GM18867 (cell line): Measurements from ENCODE around the gene SLC11A1.

ENCODE experiments used
- ATAC-seq: cut with Tn5 transposase; IDR thresholded peaks from one replicate; pipeline ENCODE4 v1.9.1; 2021; ENCODE audit warnings: mild to moderate bottlenecking, moderate library complexity; ENCODE audit not compliant: unreplicated experiment

Gene SLC11A1, protein sequence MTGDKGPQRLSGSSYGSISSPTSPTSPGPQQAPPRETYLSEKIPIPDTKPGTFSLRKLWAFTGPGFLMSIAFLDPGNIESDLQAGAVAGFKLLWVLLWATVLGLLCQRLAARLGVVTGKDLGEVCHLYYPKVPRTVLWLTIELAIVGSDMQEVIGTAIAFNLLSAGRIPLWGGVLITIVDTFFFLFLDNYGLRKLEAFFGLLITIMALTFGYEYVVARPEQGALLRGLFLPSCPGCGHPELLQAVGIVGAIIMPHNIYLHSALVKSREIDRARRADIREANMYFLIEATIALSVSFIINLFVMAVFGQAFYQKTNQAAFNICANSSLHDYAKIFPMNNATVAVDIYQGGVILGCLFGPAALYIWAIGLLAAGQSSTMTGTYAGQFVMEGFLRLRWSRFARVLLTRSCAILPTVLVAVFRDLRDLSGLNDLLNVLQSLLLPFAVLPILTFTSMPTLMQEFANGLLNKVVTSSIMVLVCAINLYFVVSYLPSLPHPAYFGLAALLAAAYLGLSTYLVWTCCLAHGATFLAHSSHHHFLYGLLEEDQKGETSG

DNA sequence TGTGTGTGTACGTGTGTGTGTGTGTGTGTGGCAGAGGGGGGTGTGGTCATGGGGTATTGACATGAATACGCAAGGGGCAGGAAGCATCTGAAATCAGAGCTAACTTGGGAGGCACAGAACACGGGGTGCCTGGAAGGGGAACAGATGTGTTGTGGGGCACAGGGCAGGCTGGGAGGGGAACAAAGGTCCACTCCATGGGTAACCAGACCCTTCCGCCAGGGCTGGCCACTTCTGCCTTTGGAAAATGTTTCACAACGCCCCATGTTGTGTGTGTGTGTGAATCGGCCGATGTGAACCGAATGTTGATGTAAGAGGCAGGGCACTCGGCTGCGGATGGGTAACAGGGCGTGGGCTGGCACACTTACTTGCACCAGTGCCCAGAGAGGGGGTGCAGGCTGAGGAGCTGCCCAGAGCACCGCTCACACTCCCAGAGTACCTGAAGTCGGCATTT, at the start of gene SLC11A1:
TSS of gene SLC11A1 (plus strand) at position 358 of the 451 bp plus-strand sequence. CDS start 96 bp downstream, outside the sequence.
- no peak for ATAC-seq

DNA sequence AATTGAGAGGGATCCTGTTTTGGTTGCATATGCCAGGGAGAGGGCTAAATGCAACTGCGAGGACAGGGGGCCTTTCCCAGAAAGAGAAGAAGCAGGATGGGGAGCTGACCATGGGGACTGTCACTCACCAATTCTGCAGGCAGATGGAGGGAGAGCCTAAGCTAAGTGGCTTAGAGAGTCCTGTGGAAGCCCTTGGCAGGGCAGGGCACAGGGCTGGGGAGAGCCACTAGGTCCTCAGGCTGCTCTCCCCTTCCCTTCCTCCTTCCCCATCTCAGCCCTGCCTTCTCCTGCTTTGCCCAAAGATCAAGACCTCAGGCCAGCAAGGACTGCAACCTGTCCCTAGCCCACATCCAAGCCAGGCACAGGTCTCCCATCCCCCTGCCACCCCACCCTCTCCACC, 49.8 kb upstream of the SLC11A1 start:
- ATAC-seq: no peak

DNA sequence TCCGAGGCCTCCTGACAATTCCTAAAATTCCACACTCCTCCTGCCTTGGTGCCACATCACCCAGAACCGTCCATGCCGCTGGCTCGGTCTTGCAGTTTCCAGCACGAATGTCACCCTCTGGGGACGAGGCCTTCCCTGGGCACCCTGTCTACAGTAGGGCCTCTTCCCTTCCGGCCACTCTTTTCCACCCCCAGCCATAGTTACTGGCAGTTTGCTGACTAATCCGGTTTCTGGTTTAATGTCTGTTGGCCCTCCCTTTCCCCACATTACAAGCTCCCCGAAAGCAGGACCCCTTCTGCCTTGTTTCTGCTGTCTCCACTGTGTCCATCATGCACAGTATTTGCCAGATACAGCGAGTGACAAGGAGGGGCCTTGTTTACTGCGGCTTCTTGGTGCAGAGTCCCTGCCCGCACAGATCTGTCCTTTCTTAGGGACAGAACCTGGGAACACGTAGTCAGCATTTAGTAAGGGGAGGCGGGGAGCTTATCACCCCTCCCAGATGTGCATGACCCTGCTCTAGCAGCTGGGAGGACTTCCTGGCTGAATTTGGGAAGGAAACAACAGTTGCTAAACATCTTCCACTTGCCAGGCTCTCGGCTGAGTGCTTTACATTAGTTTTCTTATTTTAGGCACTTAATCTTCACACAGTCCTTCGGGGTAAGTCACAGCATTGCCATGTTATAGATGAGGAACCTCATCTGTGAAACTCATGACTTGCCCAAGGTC, 49.0 kb upstream of the SLC11A1 start:
- ATAC-seq: no peak

DNA sequence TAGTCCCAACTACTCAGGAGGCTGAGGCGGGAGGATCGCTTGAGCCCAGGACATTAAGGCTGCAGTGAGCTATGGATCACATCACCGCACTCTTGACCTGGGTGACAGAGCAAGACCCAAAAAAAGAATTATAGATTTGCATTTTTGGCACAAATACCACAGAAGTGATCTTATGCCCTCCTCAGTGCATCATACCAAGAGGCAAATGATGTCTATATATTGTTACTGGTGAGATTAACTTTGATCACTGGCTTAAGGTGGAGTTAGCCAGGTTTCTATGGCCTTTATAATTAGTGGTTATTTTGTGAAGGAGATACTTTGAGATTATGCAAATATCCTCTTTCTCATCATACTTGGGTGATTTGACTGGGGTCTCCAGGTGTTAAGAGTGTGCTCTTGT, 47.5 kb upstream of the SLC11A1 start:
- peak; percentile 39 for ATAC-seq

DNA sequence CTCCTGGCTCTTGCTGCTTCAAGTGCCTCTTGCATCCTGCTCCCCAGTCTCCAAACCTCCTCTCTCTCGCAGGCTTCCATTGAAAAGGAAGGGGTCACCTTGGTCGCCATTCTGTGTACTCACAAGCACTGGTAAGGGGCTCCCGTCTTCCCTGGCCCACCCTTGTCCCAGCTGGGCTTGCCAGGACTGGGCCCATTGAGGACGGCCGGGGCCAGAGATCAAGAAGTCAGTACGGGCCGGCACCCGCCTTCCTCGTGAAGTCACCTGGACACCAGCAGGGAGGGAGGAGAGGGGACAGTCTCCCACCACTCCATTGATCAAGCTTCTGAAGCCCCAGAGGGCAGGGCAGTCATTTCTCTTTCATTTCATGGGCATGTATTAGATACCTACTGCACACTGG, 41.4 kb upstream of the SLC11A1 start:
- ATAC-seq: no peak

DNA sequence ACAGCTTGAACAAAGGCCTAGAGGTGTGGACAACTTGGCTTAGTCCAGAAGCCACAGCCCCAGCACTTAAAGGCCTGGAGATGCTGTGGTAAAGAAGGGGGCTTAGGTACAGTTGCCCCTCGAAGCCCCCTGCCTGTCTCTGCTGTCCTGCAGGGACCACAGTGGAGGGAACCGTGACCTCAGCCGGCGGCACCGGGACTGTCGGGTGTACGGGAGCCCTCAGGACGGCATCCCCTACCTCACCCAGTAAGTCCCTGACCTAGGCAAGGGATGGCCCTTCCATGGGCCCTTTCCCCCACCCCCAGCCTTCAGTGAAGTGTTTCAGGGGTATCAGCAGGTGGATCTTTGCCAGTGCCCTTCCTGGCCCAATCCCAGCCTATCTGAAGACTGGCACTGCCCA, 40.7 kb upstream of the SLC11A1 start:
- ATAC-seq: no peak

DNA sequence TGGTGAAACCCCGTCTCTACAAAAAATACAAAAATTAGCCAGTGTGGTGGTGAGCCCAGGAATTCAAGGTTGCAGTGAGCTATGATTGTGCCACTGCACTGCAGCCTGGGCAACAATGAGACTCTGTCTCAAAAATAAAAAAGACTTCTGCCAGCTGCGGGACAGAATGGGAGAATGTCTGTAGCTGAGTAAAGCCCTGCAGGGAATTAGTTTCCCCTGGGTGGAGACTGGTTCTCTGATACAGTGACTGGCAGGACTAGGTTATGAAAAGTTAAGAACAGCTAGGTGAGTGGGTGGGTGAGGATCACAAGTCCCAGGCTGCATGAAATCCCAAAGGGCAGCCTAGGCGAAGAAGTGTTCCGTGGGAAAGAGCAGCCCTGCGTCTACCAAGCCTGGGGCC, 39.2 kb upstream of the SLC11A1 start:
- ATAC-seq: no peak

DNA sequence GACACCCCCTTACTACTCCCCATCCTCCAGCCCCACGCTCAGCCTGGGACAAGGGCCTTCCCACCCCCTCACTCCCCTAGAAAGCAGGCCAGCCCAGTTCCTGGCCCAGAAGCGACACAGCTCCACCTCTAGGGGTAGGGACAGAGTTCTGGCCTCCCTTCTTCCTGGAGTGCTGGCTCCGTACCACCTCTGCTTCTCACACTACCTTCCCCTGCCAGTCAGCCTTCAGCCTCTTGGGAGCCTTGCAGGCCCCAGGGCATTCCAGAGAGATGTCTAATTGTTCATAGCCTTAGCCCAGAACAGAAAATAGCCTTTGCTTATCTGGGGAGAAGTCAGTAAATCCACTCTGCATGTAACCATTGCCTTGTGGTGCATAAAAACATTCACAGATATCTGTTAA, 38.5 kb upstream of the SLC11A1 start:
- no peak for ATAC-seq

DNA sequence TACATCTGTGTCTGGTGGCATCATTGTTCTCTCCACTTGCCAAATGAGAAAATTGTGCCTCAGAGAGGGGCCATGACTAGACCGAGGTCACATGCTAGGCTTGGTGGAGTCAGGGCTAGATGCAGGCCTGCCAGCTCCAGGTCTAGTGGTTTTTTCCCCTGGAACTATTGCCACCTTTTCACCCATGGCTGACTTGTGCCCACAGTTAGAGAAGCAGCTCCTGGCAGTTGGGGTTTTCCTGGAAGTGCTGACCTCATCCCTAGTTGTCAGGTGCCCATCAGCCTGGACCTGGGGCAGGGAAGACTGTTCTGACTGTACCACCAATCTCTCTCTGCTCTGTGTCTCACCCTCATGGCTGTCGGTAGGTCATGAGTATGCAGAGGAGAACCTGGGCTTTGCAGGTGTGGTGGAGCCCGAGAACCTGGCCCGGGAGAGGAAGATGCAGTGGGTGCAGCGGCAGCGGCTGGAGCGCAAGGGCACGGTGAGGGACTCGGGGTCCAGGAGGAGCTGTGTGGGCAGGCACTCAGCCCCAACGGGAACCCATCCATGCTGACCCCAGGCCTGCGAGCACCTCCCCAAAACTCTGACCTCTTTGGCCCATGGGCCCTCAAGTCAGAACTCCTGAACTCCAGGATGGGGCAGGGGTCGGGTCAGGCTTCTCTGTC, 37.9 kb upstream of the SLC11A1 start:
- ATAC-seq: no peak

DNA sequence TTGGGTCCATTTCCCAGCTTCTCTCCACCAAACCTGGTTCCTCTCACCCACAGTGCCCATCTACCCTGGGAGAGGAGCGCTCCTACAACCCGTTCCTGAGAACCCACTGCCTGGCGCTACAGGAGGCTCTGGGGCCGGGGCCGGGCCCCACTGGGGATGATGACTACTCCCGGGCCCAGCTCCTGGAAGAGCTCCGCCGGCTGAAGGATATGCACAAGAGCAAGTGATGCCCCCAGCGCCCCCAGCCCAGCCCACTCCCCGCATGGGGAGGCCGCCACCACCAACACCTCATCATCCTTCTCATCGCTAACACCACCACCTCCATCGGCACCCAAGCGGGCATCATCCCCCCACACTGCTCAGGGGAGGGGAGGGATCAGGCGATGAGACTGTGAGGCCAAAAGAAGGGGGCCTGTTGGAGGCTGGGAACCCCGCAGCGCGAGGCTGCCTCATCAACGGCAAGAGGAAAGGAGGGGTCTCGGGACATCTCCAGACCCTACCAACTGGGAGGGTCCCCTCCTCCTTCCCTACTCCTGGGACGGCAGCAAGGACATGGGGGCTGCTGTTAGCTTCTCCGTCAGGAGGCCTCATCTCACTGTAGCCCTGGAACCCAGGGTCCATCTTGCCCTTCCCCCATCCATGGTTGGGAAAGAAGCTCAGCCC, 37.2 kb upstream of the SLC11A1 start:
- no peak for ATAC-seq

DNA sequence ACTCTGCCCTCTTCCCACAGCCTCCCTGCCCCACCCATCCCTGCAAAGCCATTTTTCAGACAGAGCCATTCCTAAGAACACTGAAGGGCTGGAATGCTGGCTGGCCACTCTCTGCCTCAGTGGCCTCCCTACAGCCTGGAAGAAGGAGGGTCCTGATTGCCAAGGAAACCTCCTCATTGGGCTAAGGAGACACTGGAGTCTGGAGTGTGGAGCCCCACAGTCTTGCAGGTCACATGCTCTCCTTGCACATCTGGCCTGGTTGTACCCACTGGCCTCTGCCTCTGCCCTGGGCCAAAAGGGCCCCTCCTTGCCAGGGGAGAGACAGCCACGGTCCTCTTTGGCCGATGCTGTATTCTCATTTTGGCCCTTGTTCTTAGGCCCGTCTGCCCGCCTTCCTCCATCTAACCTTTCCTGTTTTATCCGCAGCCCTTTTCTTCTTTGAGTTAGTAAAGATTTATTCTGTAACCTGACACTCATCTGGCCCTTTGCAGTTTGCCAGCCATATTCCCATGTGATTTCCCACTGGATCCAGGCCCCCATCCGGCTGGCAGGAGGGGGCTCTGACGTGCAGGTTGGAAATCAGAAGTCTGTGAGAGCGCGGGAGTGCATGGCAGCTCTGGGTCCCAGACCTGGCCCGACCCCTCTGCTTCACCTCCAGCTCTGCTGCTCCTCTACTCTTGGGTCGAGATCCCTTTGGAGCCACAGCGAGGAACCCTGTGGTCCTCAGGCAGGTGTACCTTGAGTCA, 36.4 kb upstream of the SLC11A1 start:
- no peak for ATAC-seq

DNA sequence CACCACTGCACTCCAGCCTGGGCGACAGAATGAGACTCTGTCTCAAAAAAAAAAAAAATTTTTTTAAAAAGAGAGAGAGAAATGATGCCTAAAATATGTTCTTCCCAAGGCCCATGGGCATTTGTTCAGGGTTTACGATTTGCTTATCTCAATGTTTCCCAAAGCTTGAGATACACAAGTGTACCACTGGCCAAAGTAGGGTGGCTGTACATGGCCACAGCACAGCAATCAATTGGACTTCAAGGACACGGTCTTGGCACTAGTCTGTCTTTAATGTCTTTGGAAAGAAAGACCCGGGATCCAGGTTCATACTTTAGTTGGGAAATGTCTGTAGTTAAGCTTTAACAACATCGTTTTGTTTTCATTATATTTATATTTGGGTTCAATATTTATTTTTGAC, 34.9 kb upstream of the SLC11A1 start:
- no peak for ATAC-seq

DNA sequence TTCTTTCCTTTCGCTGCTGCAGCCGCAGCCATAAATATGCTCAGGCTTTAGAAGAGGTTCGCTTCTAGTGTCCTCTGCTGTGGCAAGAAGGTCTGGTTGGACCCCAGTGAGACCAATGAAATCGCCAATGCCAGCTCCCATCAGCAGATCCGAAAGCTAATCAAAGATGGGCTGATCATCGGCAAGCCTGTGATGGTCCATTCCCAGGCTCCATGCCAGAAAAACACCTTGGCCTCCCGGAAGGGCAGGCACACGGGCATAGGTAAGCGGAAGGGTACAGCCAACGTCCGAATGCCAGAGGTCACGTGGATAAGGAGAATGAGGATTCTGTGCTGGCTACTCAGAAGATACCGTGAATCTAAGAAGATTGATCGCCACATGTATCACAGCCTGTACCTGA, 28.0 kb upstream of the SLC11A1 start:
- no peak for ATAC-seq

DNA sequence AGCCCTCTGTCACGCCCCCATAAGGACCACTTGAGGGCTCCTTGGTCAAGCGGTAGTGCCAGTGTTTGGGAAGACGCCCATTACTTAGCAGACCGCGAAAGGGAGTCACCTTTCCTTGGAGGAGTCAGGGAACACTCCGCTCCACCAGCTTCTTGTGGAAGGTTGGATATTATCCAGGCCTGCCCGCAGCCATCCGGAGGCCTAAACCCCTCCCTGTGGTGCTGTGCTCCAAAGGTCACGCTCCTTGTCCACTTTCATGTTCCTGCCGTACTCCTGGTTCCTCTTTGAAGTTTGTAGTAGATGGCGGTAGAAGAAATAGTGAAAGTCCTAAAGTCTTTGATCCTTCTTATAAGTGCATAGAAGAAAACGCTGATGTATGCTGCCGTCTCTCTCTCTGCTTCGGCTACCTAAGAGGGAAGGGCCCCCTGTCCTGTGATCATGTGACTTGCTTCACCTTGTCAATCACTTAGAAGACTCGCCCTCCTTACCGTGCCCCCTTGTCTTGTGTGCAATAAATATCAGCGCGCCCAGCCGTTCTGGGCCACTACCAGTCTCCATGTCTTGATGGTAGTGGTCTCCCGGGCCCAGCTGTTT, 27.1 kb upstream of the SLC11A1 start:
- ATAC-seq: no peak

DNA sequence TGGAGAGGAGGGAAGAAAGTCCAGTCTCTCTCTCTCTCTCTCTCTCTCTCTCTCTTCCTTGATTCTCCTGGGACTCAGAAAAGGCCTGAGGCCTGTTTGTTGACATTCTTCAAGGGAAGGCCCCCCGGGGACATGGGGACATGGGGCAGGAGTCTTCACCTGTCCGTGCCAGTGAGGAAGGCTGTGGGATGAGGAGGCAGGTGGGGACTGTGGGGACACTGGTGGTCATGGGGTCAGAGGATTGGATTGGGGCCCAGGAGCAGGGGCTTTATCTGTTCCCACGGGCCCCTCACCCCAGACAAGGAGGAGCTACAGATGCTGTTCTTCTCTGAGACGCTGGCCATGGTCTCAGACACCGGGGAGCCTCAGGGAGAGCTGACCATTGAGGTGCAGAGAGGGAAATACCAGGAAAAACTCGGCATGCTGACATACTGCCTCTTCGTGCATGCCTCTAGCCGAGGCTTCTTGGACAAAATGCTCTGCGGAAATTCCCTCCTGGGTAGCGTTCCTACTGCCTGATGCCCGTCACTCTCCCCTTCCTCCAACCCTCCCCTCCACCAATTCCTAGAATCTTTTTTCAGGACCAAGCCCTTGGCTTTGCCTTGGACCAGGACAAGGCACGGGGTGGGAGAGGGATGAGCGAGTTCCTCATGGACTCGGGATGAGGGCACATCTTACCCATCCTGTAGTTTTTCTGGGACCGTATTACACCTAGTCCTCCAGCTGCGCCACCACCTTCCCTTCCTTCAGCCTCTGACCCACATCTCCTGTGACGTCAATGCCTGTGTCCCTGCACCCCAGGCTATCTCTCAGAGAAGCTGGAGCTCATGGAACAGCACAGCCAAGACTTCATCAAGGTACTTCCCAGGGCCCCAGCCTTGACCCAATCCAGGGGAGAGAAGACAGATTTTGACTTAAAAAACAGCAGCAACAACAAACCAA, 24.6 kb upstream of the SLC11A1 start:
- no peak for ATAC-seq

DNA sequence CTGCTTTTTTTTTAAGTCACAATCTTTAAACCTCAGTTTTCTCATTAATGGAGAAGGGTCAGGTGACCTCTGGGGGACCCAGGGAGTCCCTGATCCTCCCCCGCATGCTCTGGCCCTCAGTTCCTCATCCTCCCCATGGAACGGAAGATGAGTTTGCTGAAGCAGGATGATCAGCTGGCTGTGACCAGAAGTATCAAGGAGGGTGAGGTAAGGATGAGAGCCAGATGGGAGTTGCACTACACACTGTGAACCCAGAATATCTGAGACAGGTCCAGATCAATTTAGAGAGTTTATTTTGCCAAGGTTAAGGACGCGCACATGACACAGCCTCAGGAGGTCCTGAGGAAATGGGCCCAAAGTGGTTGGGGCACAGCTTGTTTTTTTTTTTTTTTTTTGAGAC, 21.6 kb upstream of the SLC11A1 start:
- no peak for ATAC-seq

DNA sequence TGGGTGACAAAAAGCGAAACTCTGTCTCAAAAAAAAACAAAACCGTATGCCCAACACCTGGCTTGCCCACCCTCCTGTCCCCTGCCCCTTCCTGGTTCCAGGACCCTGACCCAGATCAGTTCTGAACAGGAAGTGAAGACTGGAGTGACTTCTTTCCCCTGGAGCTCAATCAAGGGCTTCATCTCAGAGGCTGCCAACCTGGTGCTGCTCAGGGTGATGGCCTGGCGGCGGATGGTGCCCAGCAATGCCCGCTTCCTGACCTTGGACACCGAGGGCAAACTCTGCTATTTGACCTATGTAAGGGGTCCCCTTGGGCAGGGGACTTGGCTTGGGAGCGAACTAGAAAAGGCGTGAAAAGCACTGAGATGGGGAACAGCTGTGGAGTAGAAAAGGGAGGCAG, 19.5 kb upstream of the SLC11A1 start:
- ATAC-seq: no peak

DNA sequence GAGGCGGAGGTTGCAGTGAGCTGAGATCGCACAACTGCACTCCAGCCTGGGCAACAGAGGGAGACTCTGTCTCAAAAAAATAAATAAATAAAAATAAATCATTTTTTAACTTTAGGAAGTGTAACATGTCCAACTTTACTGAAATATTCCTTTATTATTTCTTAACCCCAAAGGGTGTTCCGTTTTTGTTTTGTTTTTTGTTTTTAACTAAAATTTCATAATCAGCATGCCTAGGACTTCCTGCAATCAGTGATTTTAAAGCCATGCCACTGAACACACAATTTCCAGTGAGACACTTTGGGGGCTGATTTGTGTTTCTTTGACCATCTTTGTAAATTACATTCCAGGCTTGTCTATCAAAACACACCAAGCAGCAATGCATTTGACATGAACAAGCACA, 18.3 kb upstream of the SLC11A1 start:
- ATAC-seq: no peak

DNA sequence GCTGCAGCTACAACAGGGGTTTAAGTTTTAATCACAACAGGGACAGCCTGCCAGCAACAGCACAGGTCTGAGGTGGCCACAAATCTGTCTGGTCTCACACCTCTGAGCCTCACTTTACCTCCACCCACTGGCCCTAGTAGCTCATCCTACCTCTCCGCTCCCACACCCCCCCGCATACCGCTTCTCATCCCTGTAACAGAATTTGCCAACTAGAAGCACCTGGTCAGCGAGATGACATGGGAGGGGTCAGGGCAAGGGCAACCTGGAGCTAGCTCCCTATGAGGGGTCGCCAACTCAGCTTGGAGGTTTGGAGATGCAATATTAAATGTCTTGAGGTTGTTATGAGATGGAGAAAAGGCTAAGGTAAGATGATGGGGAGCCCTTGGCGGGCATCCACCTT, 17.9 kb upstream of the SLC11A1 start:
- no peak for ATAC-seq
